ENCODE measurements around the gene RFX3.

RFX3 gene

DNA sequence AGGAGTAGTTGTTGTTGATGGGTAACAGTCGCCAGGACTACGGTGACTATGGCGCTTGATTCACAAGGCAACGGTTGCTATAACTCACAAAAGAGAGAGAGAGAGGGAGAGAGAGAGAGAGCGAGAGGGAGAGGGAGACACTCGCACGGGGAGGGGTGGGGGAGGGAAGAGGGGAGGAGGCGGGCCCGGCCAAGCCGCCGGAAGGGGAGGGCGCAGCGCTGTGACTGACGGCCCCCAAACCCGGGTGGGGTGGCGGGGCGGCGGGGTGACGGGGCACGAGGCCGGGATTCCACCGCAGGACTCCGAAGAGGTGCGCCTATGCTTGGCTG lies at the start of gene RFX3:
Gene RFX3, minus strand, starts transcription at position 166 of the 329 bp plus-strand sequence. CDS start 130,413 bp downstream, outside the sequence.
- DNase-seq: peak; percentile 91

DNA sequence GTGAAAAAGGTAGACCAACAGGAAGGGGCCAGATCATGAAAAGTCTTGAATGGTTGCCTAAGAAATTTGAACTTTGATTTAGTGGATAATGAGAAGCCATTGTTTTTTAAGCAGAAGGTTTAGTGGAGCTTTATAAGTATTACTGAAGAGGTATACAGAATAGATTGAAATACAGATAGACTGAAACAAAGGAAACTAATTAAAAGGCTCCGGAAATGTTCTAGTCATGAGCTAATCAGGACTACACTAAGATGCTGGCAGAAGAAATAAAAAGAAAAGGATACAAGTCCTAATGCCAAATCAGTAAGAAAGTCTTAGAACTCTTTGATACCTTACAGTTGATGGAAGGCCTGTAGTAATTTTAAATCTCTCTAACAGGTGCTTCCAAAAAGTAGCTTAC lies 45.7 kb upstream of the RFX3 start:
- no peak for DNase-seq

DNA sequence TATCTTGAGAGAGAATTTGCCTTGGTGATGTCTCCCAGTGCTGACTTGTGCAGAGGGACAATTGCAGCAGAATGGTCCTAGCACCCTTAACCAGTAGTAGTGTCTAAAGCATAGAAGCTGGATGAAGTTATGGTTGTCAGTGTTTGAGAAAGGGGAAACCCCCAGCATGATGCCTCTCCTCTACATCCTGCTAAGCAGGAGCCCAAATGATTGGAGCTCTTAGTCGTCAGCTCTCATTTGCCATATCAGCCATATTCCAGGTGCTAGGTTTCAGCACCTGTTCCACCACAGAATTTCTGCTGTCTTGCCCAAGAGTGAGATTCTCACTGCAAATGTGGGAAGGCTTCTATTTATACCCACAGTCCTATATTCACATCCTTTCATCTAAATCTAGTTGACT lies 43.7 kb upstream of the RFX3 start:
- DNase-seq: no peak

DNA sequence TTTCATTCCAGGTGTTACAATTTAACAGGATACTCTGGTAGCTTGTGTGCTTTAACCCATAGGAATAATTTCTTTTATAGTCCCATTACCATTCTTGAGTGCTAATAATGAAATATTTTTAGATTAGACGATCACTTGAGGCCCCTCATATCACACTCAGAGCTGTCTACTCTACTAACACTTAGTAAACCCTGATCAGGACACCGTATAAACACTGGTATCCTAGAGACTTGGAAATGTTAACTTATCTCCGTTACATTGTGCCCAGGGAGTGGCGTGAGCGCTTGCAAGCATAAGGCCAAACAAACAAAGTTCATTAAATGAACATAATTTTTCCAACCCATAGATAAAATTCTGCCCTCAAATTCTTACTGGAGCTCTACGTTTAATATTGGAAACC lies 42.2 kb upstream of the RFX3 start:
- DNase-seq: no peak

DNA sequence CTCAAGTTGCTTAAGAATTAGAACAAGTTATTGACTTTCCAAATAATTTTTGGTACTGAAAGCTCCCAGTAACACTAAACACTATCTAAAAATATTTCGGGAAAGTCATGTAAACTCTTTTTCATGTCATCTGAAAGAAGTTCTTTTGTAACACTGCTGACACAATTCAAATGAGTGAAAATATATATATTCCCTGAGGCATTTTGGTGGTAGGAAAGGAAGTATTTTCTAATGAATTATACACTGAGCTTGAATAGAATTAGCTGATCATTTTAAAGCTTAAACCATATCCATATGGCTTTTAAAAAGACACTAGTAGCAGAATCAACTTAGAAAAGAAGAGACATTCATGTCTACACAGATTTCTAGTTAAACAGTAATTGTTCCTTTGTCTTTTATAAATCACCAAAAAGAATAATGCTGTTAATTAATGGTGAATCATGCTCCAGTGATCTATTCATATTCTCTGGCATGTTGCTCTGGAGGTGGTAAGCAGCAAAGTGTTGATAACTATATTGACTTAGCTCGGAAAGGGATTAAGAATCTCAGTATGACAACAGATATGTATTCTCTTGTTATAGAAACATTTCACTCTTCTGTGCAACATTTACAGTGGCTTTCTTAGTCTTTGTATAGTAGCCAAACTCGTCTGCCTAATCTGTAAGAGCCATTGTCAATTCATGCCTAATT lies 27.4 kb upstream of the RFX3 start:
- no peak for DNase-seq

DNA sequence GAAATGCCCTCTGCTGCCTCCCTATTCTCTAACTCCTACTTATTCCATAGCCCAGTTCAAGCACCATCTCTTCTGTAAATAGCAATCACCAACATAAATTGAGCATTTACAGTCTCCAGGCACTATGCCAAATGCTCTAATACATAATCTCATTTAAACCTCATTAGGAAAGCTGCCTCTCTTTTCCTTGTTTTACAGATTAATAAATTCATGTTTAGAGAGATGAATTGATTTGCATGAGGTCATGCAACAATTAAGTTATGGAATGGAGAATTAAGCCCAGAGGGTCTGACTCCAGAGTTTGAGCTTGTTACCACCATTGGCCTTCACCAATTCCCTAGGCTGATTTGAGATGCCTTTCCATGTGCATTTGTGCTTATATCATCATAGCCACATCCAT lies 23.4 kb upstream of the RFX3 start:
- no peak for DNase-seq

DNA sequence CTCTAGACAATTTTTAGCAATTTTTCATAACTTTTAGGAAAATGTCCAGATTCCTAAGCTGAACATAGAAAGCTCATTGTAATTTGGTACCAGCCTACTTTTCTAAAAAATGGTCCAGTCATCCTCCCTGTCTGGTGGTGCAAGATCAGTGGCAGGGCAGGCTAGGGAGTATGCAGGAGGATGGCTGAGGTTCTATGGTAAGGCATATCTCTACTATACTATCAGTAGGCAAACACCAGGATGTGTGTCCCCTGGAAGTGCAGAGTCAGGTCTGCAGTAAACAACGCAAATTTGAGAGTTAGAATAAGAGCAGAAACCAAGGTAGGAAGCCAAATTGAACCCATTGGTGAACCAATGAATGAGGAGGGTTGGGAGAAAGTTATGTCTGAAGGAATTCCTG lies 22.8 kb upstream of the RFX3 start:
- DNase-seq: no peak

DNA sequence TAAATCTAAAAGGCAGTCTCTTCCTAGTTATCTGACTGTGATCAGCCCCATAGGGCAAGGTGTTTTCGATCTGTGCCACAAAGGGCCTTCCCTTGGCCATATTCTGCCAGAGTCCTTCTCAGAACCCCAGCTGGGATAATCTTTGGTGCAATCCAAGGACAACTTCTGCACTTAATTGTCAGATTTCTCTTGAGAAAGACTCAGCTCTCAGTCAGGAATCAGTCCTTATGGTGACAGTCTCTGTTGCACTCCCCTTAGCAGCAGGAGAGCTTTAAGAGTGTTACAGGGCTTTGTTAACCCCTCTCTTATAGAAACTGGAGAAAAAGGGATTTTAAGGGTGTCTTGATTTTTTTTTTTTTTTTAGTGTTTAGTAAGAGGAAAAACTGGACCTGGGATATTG lies 15.4 kb upstream of the RFX3 start:
- DNase-seq: no peak

DNA sequence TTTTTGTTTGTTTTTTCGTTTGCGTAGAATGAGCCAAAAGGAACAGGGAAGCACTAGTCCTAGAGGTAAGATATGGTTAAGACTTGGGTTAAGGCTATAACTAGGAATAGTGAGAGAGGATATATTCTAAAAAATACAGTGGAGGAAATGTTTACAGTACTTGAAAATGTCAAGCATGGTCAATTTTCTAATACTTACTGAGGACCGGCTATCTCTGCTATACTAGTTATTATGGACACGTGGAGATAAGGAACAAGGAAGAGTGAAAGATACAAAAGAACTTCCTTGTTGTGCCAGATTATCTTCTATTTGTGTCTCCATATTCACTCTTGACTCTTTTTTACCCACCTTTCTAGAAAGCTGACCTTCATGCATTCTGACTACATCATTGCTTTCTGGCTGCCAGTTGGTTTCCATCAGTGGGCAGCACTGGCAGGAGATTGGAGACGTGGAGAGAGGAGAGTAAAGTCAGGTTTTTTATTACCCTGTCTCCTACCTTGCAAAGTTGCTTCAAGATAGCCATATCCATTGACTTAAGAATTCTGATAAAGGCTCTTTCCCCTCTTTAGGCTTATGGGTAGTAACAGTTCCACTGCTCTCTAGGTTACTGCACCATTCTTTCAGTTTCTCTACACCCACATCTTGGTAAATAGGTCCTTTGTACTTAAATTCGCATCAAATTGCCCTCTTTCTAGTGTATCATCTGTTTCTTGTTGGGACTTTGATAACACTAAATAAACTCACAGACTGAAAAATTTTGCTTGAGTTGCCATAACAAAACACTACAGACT lies 9.0 kb upstream of the RFX3 start:
- no peak for DNase-seq

DNA sequence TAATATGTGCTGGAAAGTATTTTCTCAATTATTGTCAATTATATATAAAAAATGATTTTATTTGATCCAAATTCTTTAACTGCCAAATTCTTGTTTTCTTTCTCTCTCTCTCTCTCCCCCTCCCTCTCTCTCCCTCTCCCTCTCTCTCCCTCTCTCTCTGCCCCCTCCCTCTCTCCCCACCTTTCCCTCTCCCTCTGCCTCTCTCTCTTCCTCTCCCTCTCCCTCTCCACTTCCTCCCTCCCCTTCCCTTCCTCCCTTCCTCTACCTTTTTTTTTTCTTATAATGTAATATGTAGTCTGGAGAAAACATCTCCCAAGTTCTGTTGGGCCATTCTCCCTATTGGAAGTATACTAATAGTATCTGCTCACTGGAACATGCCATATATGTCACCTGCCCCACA lies 6.4 kb upstream of the RFX3 start:
- DNase-seq: no peak

DNA sequence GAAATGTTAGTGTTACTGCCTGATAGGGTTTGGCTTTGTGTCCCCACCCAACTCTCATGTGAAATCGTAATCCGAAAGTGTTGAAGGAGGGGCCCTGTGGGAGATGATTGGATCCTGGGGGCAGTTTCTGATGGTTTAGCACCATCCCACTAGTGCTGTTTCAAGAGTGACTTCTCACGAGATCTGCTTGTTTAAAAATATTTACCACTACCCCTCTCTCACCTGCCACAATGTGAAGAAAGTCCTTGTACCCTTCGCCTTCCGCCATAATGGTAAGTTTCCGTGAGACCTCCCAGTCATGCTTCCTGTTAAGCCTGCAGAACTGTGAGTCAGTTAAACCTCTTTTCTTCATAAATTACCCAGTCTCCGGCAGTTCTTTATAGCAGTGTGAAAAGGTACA lies 2.6 kb upstream of the RFX3 start:
- DNase-seq: peak; percentile 46

DNA sequence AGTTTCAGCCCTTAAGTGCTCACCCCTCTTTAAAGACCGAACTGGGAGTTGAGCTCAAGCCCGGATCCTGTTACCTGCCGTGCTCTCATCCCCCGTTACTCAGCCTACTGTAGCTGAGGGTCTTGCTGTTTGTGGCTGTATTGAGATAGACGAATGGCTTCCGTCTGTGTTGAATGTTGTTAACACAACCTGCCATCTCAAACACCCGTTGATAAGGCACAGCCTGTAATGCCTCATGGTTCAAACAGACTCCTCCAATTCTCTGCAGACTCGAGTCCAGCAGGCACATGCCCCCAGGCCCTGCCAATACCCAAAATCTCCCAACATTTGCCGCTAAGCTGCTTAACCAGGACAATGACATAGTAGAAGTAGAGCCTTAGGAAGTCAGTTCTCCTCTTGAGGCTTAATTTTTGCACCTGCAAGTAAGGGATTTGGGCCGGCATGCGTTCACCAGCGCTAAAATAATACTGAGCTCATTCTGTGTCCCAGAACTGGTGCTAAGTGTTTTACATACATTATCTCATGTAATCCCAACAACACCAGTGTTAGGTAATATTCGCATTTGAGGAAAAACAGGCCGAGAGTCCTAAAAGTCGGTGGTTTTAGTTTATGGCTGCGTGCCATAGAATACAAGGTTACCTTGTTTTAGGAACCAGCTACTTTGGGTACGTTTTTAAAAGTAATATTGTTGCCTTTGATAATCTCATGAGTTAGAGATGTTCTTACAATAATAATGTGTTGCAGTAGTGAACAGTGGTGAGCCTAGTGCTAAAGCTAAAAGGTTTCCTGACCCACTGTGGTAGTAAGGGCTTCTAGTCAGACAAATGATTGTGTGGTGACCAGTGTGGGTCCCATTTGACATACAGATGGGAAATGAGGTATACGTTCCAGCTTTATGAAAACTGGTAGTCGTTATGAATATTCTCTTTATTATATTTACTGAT lies 1.5 kb upstream of the RFX3 start:
- DNase-seq: no peak

DNA sequence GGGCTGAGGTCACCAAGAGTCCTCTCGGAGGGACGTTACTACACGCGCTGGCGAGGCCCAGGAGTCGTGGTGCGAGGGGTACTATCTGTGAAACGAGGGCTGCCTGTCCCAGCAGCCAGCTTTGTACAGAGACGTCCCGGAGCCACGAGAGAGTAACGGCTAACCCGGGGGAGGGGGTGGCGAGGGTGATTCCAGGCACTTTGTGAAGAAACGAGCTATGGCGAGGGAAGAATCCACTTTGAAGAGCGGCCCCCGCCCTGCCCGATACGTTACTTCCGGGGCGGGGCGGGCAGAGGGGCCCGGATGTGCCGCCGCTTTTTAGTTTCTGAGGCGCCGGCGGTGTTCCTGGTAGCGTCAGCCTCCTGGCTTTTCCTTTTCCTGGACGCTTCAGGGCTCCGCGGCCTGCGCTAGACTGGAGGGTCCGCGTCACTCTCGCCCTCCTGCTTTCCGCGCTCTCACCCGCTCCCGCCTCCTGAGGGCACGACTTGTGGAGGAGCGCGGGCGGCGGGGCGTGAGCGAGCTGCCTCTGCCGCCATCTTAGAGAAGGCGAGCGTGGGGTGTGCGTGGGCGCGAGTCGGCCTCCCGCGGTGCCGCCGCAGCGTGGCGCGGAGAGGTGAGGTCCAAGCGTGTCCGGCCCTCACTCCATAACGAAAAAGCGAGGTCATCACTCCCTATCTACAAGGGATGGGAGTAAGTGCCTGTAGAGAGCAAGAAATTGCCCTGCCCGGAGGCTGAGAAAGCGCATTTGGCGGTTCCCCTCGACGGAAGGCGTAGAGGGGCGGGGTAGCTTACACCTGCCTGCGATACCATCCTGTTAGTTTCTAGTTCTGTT lies 580 bp upstream of the RFX3 start:
- peak; percentile 87 for DNase-seq

DNA sequence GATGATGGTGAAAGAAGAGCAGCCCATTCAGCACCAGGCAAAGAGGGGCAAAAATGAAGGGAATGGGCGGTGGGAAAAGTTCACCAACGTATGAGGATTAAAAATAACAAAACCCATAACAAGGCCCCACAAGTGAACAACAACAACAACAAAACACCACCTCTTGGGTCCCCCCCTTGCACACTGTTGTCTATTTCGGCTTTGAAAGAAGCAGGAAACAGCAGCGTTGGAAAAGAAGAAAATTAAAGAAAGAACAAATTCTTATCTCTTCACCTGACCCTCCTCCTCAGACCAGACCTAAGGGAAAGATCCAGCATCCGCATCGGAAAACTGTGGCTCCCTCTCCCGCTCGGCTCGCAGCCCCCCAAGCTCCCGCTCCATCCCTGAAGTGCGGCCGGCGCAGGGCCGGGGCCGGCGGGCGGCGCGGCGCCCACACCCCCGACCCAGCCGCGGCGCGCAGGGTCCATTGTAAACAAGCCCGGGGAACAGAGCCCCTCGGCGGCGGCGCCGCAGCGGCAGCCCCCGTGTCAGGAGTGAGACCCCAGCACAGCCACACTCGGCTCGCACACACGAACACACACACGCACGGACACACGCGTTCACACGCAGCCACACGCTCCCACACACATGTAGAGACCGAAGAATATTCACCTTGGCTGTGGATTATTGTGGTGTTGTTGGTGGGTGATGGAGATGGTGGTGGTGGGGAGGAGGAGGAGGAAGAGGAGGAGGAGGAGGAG lies 535 bp downstream of the RFX3 start:
- DNase-seq: no peak

DNA sequence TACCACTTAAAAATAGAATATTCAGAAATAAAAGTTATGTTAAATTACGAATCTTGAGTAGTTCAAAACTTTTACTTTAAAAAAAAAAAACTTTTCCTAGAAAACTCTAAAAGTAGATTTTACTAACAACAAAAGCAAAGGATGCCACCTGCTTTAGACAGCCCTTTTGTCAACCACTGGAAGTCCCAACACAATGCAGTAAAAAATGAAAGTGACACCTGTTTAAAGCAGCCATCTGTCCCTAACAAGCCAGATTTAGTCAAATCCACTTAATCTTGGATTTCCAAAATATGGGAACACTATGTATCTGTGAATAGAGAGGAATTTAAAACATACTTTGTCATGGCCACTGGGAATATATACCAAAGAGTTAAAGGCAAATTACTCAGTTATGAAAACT lies 3.8 kb downstream of the RFX3 start:
- no peak for DNase-seq

DNA sequence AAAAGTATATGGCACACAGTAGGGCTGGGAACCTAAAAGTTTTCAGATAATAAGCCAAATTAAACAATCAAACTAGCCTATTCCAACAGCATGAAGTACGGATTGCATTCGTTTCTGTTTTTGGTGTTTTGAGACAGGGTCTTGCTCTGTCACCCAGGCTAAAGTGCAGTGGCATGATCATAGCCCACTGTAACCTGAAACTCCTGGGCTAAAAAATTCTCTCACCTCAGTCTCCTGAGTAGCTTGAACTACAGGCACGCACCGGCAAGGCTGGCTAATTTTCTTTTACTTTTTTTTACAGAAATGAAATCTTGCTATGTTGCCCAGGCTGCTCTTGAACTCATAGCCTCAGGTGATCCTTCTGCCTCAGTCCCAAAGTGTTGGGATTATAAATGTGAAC lies 5.2 kb downstream of the RFX3 start:
- DNase-seq: no peak

DNA sequence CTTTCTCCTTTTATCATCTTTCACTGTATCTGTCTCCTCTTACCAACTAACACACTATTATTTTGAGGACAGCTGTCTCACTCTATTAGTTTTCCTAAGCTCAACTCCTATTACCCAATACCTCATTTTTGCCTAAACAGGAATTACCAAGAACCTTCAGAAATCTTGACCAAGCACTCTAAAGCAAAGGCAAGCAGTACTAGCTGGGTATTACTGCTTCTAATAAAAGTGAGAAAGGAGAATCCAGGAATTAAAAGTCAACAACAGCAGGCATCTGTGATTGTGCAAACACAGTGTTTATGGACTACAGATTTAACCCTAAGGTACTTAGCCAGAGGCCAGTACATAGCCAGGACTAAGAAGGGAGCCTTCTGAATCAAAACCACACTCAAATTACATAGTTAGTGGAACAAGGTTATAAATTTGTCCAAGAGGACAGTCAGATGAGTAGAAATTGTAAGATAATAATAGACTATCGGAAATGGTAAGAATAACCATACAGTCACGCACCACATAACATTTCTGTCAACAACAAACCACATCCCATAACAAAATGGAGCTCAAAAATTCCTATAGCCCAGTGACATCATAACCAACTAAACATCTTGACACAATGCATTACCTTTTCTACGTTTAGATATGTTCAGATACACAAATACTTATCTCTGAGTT lies 8.3 kb downstream of the RFX3 start:
- no peak for DNase-seq

DNA sequence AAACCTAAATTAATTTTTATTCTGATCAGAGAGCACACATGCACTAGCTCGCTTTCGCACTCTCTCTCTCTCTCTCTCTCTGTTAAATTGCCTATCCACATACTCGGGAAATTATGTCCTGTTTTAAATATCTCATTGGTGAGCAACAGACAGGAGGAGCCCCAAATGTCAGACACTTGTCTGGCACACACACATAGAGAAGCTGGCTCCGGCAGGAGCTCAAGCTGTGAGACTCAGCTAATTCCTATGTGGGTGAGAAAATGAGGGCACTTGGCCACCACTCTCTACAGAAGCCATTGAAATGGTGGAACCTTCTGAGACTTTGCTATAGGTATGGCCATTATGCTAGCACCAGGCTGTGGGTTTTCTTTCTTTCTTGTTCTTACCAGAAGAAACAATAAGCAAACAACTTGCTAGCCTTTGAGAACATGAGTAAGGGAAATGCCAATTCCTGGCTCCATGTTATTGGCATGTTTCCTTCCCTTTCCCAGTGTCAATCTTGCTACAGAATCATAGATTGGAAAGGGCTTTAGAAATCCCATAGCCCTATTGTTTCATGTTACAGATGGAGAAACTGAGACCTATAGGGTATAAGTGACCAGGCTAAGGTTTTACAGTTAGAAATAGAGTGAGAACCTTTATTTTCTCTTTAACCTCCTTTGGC lies 9.0 kb downstream of the RFX3 start:
- no peak for DNase-seq

DNA sequence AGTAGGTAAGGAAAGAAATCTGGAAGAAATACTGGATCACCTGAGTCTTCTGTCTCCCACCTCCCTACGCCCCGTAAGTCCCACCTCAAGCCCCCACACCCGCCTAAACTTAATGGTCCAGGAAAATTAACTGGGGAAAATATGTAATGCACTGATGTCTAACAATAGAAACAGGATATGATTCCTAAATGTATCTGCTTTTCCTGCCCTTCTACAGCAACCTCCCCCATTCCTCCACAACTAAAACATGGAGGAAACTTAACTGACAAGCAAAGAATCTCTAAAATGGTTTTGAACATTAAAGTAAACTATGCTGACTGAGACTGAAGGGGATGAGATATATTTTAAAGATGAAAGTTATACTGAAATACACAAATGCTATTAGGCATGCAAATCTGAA lies 10.4 kb downstream of the RFX3 start:
- DNase-seq: no peak

DNA sequence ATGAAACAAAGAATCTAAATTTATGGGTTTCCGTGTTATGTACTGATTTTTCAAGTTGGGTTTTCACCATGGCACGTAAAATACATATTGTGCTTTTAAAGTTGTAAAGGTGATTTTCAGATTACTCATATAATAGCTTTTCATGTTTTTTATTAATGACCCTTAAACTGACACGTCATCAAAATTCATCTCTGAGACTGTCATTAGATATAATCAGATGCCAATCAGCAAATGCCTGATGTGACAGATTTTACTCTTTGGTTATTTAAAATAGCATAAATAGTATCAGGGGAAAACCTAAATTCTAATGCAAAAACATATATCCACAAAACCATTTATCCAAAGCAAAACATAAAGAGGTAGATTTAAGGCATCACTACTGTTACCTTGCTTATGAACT lies 11.0 kb downstream of the RFX3 start:
- DNase-seq: no peak

DNA sequence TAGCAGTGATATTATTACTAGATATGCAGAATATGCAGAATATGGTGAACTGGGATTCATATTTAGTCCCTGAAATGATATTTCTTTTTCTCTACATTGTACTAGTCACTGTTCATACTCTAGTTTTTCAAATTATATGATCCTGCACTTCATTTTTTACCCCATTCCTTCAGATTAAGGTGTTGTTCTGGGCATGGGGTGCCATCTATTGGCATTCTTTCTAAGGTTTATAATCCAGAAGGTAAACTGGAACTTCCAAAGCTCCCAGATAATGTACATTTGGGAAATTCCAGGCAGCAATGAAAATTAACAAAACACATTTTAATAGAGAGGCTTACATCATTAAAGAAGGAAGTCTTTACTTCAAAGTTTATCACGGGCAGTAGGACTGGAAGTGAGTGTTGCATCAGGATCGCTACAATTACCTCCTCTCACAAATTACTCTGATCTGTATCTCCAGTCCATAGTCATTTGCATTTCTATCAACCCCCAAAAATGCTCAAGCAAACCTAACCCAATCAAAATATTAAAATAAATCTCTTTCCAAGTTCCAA lies 12.5 kb downstream of the RFX3 start:
- no peak for DNase-seq
